ENCODE measurements around the gene TMEM117.

Gene TMEM117

GRCh38 chr12:44227616-44228015, 391.7 kb downstream of the TMEM117 start:
- no peak for DNase-seq (ENCODE audit: low spot score)
- H3K27me3 ChIP-seq (ENCODE audit: control insufficient read depth in 3 of 3, insufficient read depth in 3 of 3, low read depth in 1 of 3, low read length in 3 of 3) = no peaks in the 10 kb centered on the region
- no CpG with 5 or more reads among the region's 2 CpGs for WGBS, 2 donors (ENCODE audit: extremely low coverage in 2 of 2, insufficient read length in 2 of 2, insufficient replicate concordance in 1 of 2)
- no peak overlapping the region for H3K4me2 ChIP-seq (ENCODE audit: insufficient read depth, low read length, poor library complexity, severe bottlenecking)
- H3K4me3 ChIP-seq (ENCODE audit: low read length in 2 of 2) = no peak overlapping the region
- H4K91ac ChIP-seq (ENCODE audit: low read depth, low read length, poor library complexity) = no peak overlapping the region
- H2BK5ac ChIP-seq (ENCODE audit: low read length) = no peak overlapping the region
- H3K9ac ChIP-seq (ENCODE audit: low read depth, low read length, poor library complexity) = no peak overlapping the region
- H3K27ac ChIP-seq (replicated peaks; ENCODE audit: low read length) = no peak overlapping the region
- H2BK15ac ChIP-seq (ENCODE audit: low read length) = no peak overlapping the region
- H2AK5ac ChIP-seq (ENCODE audit: low read depth, low read length) = no peak overlapping the region
- H3K36me3 ChIP-seq (replicated peaks in 1 of 2; ENCODE audit: control insufficient read depth in 2 of 2, insufficient read depth in 2 of 2, low read length in 2 of 2) = no peaks in the 10 kb centered on the region
- H3K14ac ChIP-seq (ENCODE audit: low read length) = no peak overlapping the region
- H3K18ac ChIP-seq (ENCODE audit: low read length) = no peak overlapping the region
- H4K8ac ChIP-seq (ENCODE audit: low read depth, low read length) = no peak overlapping the region
- no peaks in the 10 kb centered on the region for H3K4me1 ChIP-seq (ENCODE audit: control insufficient read depth in 2 of 2, insufficient read depth in 1 of 2, low read depth in 1 of 2, low read length in 2 of 2)
- H2BK120ac ChIP-seq (ENCODE audit: low read depth, low read length) = no peak overlapping the region
- H2BK12ac ChIP-seq (ENCODE audit: low read length) = no peak overlapping the region
- no peaks in the 10 kb centered on the region for H3K79me1 ChIP-seq (ENCODE audit: low read depth, low read length)
- no peak overlapping the region for H2AFZ ChIP-seq (ENCODE audit: low read length)
- no peak overlapping the region for H3K4ac ChIP-seq (ENCODE audit: low read length)
- H3K23ac ChIP-seq (ENCODE audit: low read depth, low read length, poor library complexity) = no peak overlapping the region
- no peaks in the 10 kb centered on the region for H3K9me3 ChIP-seq (replicated peaks in 1 of 2; ENCODE audit: control insufficient read depth in 2 of 2, insufficient read depth in 1 of 2, low read depth in 1 of 2, low read length in 2 of 2)

GRCh38 chr12:44229846-44230245, 394.0 kb downstream of the TMEM117 start:
- WGBS, 2 donors (ENCODE audit: extremely low coverage in 2 of 2, insufficient read length in 2 of 2, insufficient replicate concordance in 1 of 2) = no CpG with 5 or more reads among the region's 4 CpGs
- H2BK5ac ChIP-seq (ENCODE audit: low read length) = no peak overlapping the region
- no peak overlapping the region for H2AFZ ChIP-seq (ENCODE audit: low read length)
- no peak overlapping the region for H3K4me3 ChIP-seq (ENCODE audit: low read length in 2 of 2)
- no peak overlapping the region for H3K23ac ChIP-seq (ENCODE audit: low read depth, low read length, poor library complexity)
- DNase-seq (ENCODE audit: low spot score) = no peak
- H3K79me1 ChIP-seq (ENCODE audit: low read depth, low read length) = no peaks in the 10 kb centered on the region
- no peak overlapping the region for H2AK5ac ChIP-seq (ENCODE audit: low read depth, low read length)
- H4K91ac ChIP-seq (ENCODE audit: low read depth, low read length, poor library complexity) = no peak overlapping the region
- H3K27ac ChIP-seq (replicated peaks; ENCODE audit: low read length) = no peak overlapping the region
- H2BK12ac ChIP-seq (ENCODE audit: low read length) = no peak overlapping the region
- no peak overlapping the region for H3K14ac ChIP-seq (ENCODE audit: low read length)
- H4K8ac ChIP-seq (ENCODE audit: low read depth, low read length) = no peak overlapping the region
- no peak overlapping the region for H3K4ac ChIP-seq (ENCODE audit: low read length)
- no peak overlapping the region for H3K9ac ChIP-seq (ENCODE audit: low read depth, low read length, poor library complexity)
- H3K4me1 ChIP-seq (ENCODE audit: control insufficient read depth in 2 of 2, insufficient read depth in 1 of 2, low read depth in 1 of 2, low read length in 2 of 2) = no peaks in the 10 kb centered on the region
- H2BK120ac ChIP-seq (ENCODE audit: low read depth, low read length) = no peak overlapping the region
- H3K18ac ChIP-seq (ENCODE audit: low read length) = no peak overlapping the region
- no peak overlapping the region for H2BK15ac ChIP-seq (ENCODE audit: low read length)
- H3K9me3 ChIP-seq (replicated peaks in 1 of 2; ENCODE audit: control insufficient read depth in 2 of 2, insufficient read depth in 1 of 2, low read depth in 1 of 2, low read length in 2 of 2) = no peaks in the 10 kb centered on the region
- H3K4me2 ChIP-seq (ENCODE audit: insufficient read depth, low read length, poor library complexity, severe bottlenecking) = no peak overlapping the region
- no peaks in the 10 kb centered on the region for H3K27me3 ChIP-seq (ENCODE audit: control insufficient read depth in 3 of 3, insufficient read depth in 3 of 3, low read depth in 1 of 3, low read length in 3 of 3)
- H3K36me3 ChIP-seq (replicated peaks in 1 of 2; ENCODE audit: control insufficient read depth in 2 of 2, insufficient read depth in 2 of 2, low read length in 2 of 2) = no peaks in the 10 kb centered on the region

- no peaks in the 10 kb centered on the region for H3K4me1 ChIP-seq (ENCODE audit: control insufficient read depth in 2 of 2, insufficient read depth in 1 of 2, low read depth in 1 of 2, low read length in 2 of 2)
Measured at GRCh38 chr12:44235674-44236073, 399.8 kb downstream of the TMEM117 start.

GRCh38 chr12:44240186-44240585, 404.3 kb downstream of the TMEM117 start:
- no peaks in the 10 kb centered on the region for H3K79me1 ChIP-seq (ENCODE audit: low read depth, low read length)
- H4K8ac ChIP-seq (ENCODE audit: low read depth, low read length) = no peak overlapping the region
- no peak overlapping the region for H3K23ac ChIP-seq (ENCODE audit: low read depth, low read length, poor library complexity)

More at GRCh38 chr12:44235674-44236073, 399.8 kb downstream of the TMEM117 start:
- no peaks in the 10 kb centered on the region for H3K36me3 ChIP-seq (replicated peaks in 1 of 2; ENCODE audit: control insufficient read depth in 2 of 2, insufficient read depth in 2 of 2, low read length in 2 of 2)
- no peaks in the 10 kb centered on the region for H3K9me3 ChIP-seq (replicated peaks in 1 of 2; ENCODE audit: control insufficient read depth in 2 of 2, insufficient read depth in 1 of 2, low read depth in 1 of 2, low read length in 2 of 2)
- H3K14ac ChIP-seq (ENCODE audit: low read length) = no peak overlapping the region
- H3K23ac ChIP-seq (ENCODE audit: low read depth, low read length, poor library complexity) = no peak overlapping the region
- no peak overlapping the region for H3K4ac ChIP-seq (ENCODE audit: low read length)
- H3K4me3 ChIP-seq (ENCODE audit: low read length in 2 of 2) = no peak overlapping the region
- H3K4me2 ChIP-seq (ENCODE audit: insufficient read depth, low read length, poor library complexity, severe bottlenecking) = no peak overlapping the region
- H3K9ac ChIP-seq (ENCODE audit: low read depth, low read length, poor library complexity) = no peak overlapping the region
- no peak for DNase-seq (ENCODE audit: low spot score)
- no peak overlapping the region for H2BK15ac ChIP-seq (ENCODE audit: low read length)
- H4K91ac ChIP-seq (ENCODE audit: low read depth, low read length, poor library complexity) = no peak overlapping the region
- no peak overlapping the region for H3K18ac ChIP-seq (ENCODE audit: low read length)
- H2BK12ac ChIP-seq (ENCODE audit: low read length) = no peak overlapping the region
- no peak overlapping the region for H3K27ac ChIP-seq (replicated peaks; ENCODE audit: low read length)
- no peak overlapping the region for H2AFZ ChIP-seq (ENCODE audit: low read length)
- H2AK5ac ChIP-seq (ENCODE audit: low read depth, low read length) = no peak overlapping the region
- no peaks in the 10 kb centered on the region for H3K79me1 ChIP-seq (ENCODE audit: low read depth, low read length)
- H2BK120ac ChIP-seq (ENCODE audit: low read depth, low read length) = no peak overlapping the region
- no peak overlapping the region for H4K8ac ChIP-seq (ENCODE audit: low read depth, low read length)
- H3K27me3 ChIP-seq (ENCODE audit: control insufficient read depth in 3 of 3, insufficient read depth in 3 of 3, low read depth in 1 of 3, low read length in 3 of 3) = no peaks in the 10 kb centered on the region
- no peak overlapping the region for H2BK5ac ChIP-seq (ENCODE audit: low read length)
- WGBS, 2 donors (ENCODE audit: extremely low coverage in 2 of 2, insufficient read length in 2 of 2, insufficient replicate concordance in 1 of 2) = no CpG with 5 or more reads among the region's 1 CpG

More at GRCh38 chr12:44240186-44240585, 404.3 kb downstream of the TMEM117 start:
- Histone ChIP-seq H2AFZ (ENCODE audit: low read length) (peak overlapping the region; percentile 10), H3K9ac (ENCODE audit: low read depth, low read length, poor library complexity) (no peak overlapping the region), H3K4ac (ENCODE audit: low read length) (no peak overlapping the region), H3K14ac (ENCODE audit: low read length) (no peak overlapping the region), H3K27ac (replicated peaks; ENCODE audit: low read length) (no peak overlapping the region), H2BK120ac (ENCODE audit: low read depth, low read length) (no peak overlapping the region), H4K91ac (ENCODE audit: low read depth, low read length, poor library complexity) (no peak overlapping the region), H3K36me3 (replicated peaks in 1 of 2; ENCODE audit: control insufficient read depth in 2 of 2, insufficient read depth in 2 of 2, low read length in 2 of 2) (no peaks in the 10 kb centered on the region), H2BK5ac (ENCODE audit: low read length) (no peak overlapping the region), H3K18ac (ENCODE audit: low read length) (no peak overlapping the region), H2BK12ac (ENCODE audit: low read length) (no peak overlapping the region), H2AK5ac (ENCODE audit: low read depth, low read length) (no peak overlapping the region), H2BK15ac (ENCODE audit: low read length) (no peak overlapping the region), H3K27me3 (ENCODE audit: control insufficient read depth in 3 of 3, insufficient read depth in 3 of 3, low read depth in 1 of 3, low read length in 3 of 3) (no peaks in the 10 kb centered on the region), H3K4me3 (ENCODE audit: low read length in 2 of 2) (no peak overlapping the region), H3K4me2 (ENCODE audit: insufficient read depth, low read length, poor library complexity, severe bottlenecking) (no peak overlapping the region), H3K9me3 (replicated peaks in 1 of 2; ENCODE audit: control insufficient read depth in 2 of 2, insufficient read depth in 1 of 2, low read depth in 1 of 2, low read length in 2 of 2) (peaks cover 0 to 2% of the 10 kb centered on the region in 2 donors), H3K4me1 (ENCODE audit: control insufficient read depth in 2 of 2, insufficient read depth in 1 of 2, low read depth in 1 of 2, low read length in 2 of 2) (no peaks in the 10 kb centered on the region)
- no CpG with 5 or more reads among the region's 2 CpGs for WGBS, 2 donors (ENCODE audit: extremely low coverage in 2 of 2, insufficient read length in 2 of 2, insufficient replicate concordance in 1 of 2)
- no peak for DNase-seq (ENCODE audit: low spot score)
